ENCODE data around the gene NABP1. TPM values are rescaled to one million over a fixed set of nuclear protein-coding genes. Genes with fewer than 3 reads are reported as not detected.

NABP1 gene
- polyA plus RNA-seq, 1 donor from 2014 or later: 1.5 TPM

GRCh38 chr2:191696001-191696400, 18.1 kb downstream of the NABP1 start:
- Histone ChIP-seq H3K27ac (ENCODE audit: low read length) (no peak overlapping the region), H2AFZ (ENCODE audit: low read depth, low read length) (no peak overlapping the region), H3K9ac (ENCODE audit: low read length) (no peak overlapping the region), H3K4me2 (ENCODE audit: low read length) (no peak overlapping the region), H3K36me3 (ENCODE audit: insufficient read depth, low read length) (no peaks in the 10 kb centered on the region), H4K20me1 (ENCODE audit: insufficient read depth) (no peaks in the 10 kb centered on the region), H3K9me3 (ENCODE audit: low read length) (no peaks in the 10 kb centered on the region), H3K9me2 (ENCODE audit: insufficient read depth, low read length) (no peaks in the 10 kb centered on the region), H3K79me2 (replicated peaks; ENCODE audit: insufficient read depth, low read length) (no peaks in the 10 kb centered on the region), H3F3A (ENCODE audit: insufficient read depth, low read length, poor library complexity, severe bottlenecking) (no peaks in the 10 kb centered on the region), H3K27me3 (ENCODE audit: insufficient read depth, low read depth, low read length) (no peaks in the 10 kb centered on the region), H3K4me3 (ENCODE audit: low read length) (no peak overlapping the region)
- TF ChIP-seq EZH2 (IDR thresholded peaks at IDR 0.05; ENCODE audit: borderline replicate concordance, insufficient read depth, low read length, poor library complexity, severe bottlenecking) (no peak), MXI1 (conservative IDR thresholded peaks at IDR 0.05; ENCODE audit: poor library complexity, severe bottlenecking) (no peak), REST (IDR thresholded peaks at IDR 0.05; ENCODE audit: borderline replicate concordance) (no peak), TAF1 (IDR thresholded peaks at IDR 0.05; ENCODE audit: low read depth) (no peak), EP300 (conservative IDR thresholded peaks at IDR 0.05; ENCODE audit: poor library complexity, severe bottlenecking) (no peak), SMC3 (conservative IDR thresholded peaks at IDR 0.05; ENCODE audit: poor library complexity) (no peak), CTCF (IDR thresholded peaks at IDR 0.05; ENCODE audit: poor library complexity, severe bottlenecking) (no peak), POLR2AphosphoS5 (IDR thresholded peaks at IDR 0.05) (no peak), RAD21 (conservative IDR thresholded peaks at IDR 0.05) (no peak)

- Histone ChIP-seq H3K4me3 (ENCODE audit: low read length) (no peak overlapping the region), H3K9ac (ENCODE audit: low read length) (no peak overlapping the region), H3K79me2 (replicated peaks; ENCODE audit: insufficient read depth, low read length) (no peaks in the 10 kb centered on the region), H3K27ac (ENCODE audit: low read length) (no peak overlapping the region), H2AFZ (ENCODE audit: low read depth, low read length) (no peak overlapping the region), H4K20me1 (ENCODE audit: insufficient read depth) (no peaks in the 10 kb centered on the region), H3K9me2 (ENCODE audit: insufficient read depth, low read length) (no peaks in the 10 kb centered on the region), H3F3A (ENCODE audit: insufficient read depth, low read length, poor library complexity, severe bottlenecking) (no peaks in the 10 kb centered on the region), H3K27me3 (ENCODE audit: insufficient read depth, low read depth, low read length) (no peaks in the 10 kb centered on the region), H3K4me2 (ENCODE audit: low read length) (no peak overlapping the region), H3K9me3 (ENCODE audit: low read length) (no peaks in the 10 kb centered on the region), H3K36me3 (ENCODE audit: insufficient read depth, low read length) (no peaks in the 10 kb centered on the region)
- no peak for TF ChIP-seq REST (IDR thresholded peaks at IDR 0.05; ENCODE audit: borderline replicate concordance)
- TF ChIP-seq CTCF (IDR thresholded peaks at IDR 0.05; ENCODE audit: poor library complexity, severe bottlenecking): no peak
- TF ChIP-seq TAF1 (IDR thresholded peaks at IDR 0.05; ENCODE audit: low read depth): no peak
- TF ChIP-seq MXI1 (conservative IDR thresholded peaks at IDR 0.05; ENCODE audit: poor library complexity, severe bottlenecking): no peak
- TF ChIP-seq SMC3 (conservative IDR thresholded peaks at IDR 0.05; ENCODE audit: poor library complexity): no peak
- TF ChIP-seq EP300 (conservative IDR thresholded peaks at IDR 0.05; ENCODE audit: poor library complexity, severe bottlenecking): no peak
Measured at GRCh38 chr2:191696966-191697365, 19.0 kb downstream of the NABP1 start.

Data from neural cell (in vitro differentiated cells).